OCI-LY3 (cell line): ENCODE data around the gene INSYN1.

Source experiments
- EZH2phosphoT487 ChIP-seq: fragments of 200-600 bp; shearing (Covaris generic); IDR thresholded peaks from 2 replicates; pipeline ENCODE4 v1.6.1; 2018; ENCODE audit warnings: antibody characterized with exemption, mixed run types, low read depth
- TF ChIP-seq, protein P1 (sequence below): fragments of 200-600, 300-600 bp; sonication (generic); IDR thresholded peaks from 2 replicates; pipeline ENCODE4 v1.5.1; 2014; ENCODE audit warnings: antibody characterized with exemption, low read length, low read depth

GRCh38 chr15:73746883-73747282 lies 6.3 kb downstream of the INSYN1 start:
- TF ChIP-seq, protein P1, sequence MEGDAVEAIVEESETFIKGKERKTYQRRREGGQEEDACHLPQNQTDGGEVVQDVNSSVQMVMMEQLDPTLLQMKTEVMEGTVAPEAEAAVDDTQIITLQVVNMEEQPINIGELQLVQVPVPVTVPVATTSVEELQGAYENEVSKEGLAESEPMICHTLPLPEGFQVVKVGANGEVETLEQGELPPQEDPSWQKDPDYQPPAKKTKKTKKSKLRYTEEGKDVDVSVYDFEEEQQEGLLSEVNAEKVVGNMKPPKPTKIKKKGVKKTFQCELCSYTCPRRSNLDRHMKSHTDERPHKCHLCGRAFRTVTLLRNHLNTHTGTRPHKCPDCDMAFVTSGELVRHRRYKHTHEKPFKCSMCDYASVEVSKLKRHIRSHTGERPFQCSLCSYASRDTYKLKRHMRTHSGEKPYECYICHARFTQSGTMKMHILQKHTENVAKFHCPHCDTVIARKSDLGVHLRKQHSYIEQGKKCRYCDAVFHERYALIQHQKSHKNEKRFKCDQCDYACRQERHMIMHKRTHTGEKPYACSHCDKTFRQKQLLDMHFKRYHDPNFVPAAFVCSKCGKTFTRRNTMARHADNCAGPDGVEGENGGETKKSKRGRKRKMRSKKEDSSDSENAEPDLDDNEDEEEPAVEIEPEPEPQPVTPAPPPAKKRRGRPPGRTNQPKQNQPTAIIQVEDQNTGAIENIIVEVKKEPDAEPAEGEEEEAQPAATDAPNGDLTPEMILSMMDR: no peak
- TF ChIP-seq EZH2phosphoT487: no peak
